Choroid plexus epithelial cell (primary cell): Measurements from ENCODE around the gene ADCY2.

ENCODE experiments used
- DNase-seq: peaks from one replicate; pipeline ENCODE4 v3.0.0-alpha.2; 2010; ENCODE audit warnings: low read depth
- H3K4me3 ChIP-seq: 2 replicates; pipeline ENCODE4 v1.5.1; 2011; ENCODE audit warnings: low read depth, mild to moderate bottlenecking, control low read depth, low read length, moderate library complexity
- CTCF ChIP-seq: conservative IDR thresholded peaks from 2 replicates; pipeline ENCODE4 v1.5.1; 2011; ENCODE audit warnings: low read depth, mild to moderate bottlenecking, control low read depth, inconsistent platforms, low read length, moderate library complexity

The ADCY2 gene

DNA sequence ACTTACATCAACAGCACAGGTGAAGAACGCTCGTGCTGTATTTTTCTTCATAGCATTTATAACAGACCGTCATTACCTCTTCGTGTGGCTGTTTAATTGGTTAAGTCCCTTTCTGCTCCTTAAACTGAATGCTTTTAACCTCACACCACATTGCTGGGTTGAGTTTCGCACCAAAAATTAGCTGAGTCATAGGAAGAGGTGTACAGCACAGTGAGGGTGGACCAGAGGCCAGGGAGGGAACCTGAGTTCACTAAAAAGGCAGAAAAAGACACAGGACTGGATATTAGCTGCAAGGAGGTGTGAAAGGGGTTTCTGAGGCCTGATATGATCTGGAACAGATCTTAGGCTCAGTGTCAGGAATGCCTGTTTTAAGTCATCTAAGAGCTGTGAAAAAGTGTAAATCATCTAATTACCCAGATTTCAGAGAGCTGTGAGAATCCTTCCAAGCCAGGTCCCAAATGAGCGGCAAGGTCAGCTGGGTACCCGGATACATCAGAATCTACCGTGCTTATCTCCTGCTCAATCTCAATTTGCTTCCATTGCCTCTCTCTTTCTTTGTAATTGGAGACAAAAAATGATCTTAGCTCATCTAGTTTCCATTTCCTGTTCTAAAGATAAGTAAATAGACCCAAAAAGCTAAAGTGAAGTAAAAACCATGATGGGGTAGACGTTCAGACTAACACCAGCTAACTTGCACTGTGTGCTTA, 462.1 kb downstream of the ADCY2 start:
- no peak overlapping the region for H3K4me3 ChIP-seq
- peak; percentile 26 for DNase-seq
- TF ChIP-seq CTCF, result no peak

- TF ChIP-seq CTCF, result no peak
- DNase-seq, result no peak
- H3K4me3 ChIP-seq, result no peak overlapping the region
Observed at GRCh38 chr5:7866196-7866595, 470.3 kb downstream of the ADCY2 start.

GRCh38 chr5:7867260-7867659, 471.3 kb downstream of the ADCY2 start:
- H3K4me3 ChIP-seq, result no peak overlapping the region

GRCh38 chr5:7868427-7868772, 472.5 kb downstream of the ADCY2 start:
- TF ChIP-seq CTCF, result no peak
- H3K4me3 ChIP-seq, result peak overlapping the region; percentile 94
- DNase-seq, result no peak

More at GRCh38 chr5:7867260-7867659, 471.3 kb downstream of the ADCY2 start:
- TF ChIP-seq CTCF, result no peak
- no peak for DNase-seq

DNA sequence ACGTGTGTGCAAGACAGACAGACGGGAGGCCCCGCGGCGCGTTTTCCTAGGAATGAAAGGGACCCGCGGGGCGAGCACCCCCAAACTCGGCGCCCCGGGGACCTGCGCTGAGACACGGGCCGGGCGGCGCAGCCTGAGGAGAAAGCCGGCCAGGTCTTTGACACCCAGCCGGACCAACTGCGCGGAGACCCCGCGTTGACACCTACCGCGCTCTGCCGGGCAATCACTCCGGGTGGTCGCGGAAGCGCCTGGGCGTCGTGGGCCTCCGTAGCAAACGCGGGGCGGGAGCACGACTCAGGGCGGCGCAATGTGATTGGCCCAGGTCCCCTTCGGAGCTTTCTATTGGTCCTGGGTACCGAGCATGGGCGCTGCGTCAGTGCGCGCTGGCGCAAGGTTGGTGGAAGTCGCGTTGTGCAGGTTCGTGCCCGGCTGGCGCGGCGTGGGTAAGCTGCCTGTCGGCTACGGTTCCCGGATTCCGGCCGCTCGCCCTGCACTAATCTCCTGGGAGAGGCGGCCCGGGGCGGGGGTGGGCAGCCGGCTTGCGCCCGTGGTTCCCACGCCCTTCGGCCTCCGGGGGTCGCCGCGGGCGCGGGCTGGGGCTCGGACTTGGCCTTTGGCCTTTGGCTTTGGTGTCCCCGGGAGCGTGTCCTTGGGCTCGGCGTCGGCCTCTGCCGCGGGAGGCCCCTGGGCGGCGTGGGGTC, 473.0 kb downstream of the ADCY2 start, which contains the start of the genes FASTKD3 and MTRR:
Gene FASTKD3, minus strand, starts transcription at position 259 of the 701 bp plus-strand sequence. CDS start 948 bp downstream, outside the sequence.
Gene MTRR, plus strand, starts transcription at position 376 of the 701 bp plus-strand sequence. CDS start 1,647 bp downstream, outside the sequence.
- peak; percentile 95 for DNase-seq
- no peak for TF ChIP-seq CTCF
- H3K4me3 ChIP-seq, result peak within 1 kb of the TSS; percentile 94

GRCh38 chr5:7869474-7870136, 473.7 kb downstream of the ADCY2 start:
- DNase-seq, result no peak
- TF ChIP-seq CTCF, result no peak
- H3K4me3 ChIP-seq, result peak overlapping the region; percentile 94
